HepG2 (cell line): ENCODE data around the gene ZFAND2B. TPM values are rescaled to one million over a fixed set of nuclear protein-coding genes. Genes with fewer than 3 reads are reported as not detected.
A peak's percentile ranks its signal among the peaks of the same experiment; 100 is the strongest.

Source experiments
- HOXD1 ChIP-seq: sonication (generic); formaldehyde crosslinking; IDR thresholded peaks from 2 replicates; pipeline ENCODE4 v1.5.0; 2020; ENCODE audit warnings: missing genetic modification reagents
- JDP2 ChIP-seq: sonication (generic); formaldehyde crosslinking; IDR thresholded peaks from 2 replicates; pipeline ENCODE4 v1.8.1; 2022; ENCODE audit warnings: missing genetic modification reagents, borderline replicate concordance
- NCOA1 ChIP-seq: sonication (generic); formaldehyde crosslinking; IDR thresholded peaks from 2 replicates; pipeline ENCODE4 v1.9.0; 2021; ENCODE audit warnings: missing genetic modification reagents
- POLR2A ChIP-seq, 2 experiments: IDR thresholded peaks; 2 replicates each; pipeline ENCODE4 v1.6.1; 2011; ENCODE audit warnings: low read depth in 2 of 2, low read length in 2 of 2, mild to moderate bottlenecking in 1 of 2, moderate library complexity in 1 of 2; ENCODE audit not compliant: insufficient read depth in 1 of 2
- POLR2G ChIP-seq: fragments of 200-400 bp; formaldehyde crosslinking; IDR thresholded peaks from 2 replicates; pipeline ENCODE4 v1.6.1; 2018; ENCODE audit warnings: mild to moderate bottlenecking, low read depth, low read length, moderate library complexity
- RBFOX2 ChIP-seq: fragments of 200-400 bp; formaldehyde crosslinking; IDR thresholded peaks from 2 replicates; pipeline ENCODE4 v1.6.1; 2017; ENCODE audit warnings: low read depth, mild to moderate bottlenecking, low read length
- SOX13 ChIP-seq, 3 experiments: fragments of 450-650 bp in 1 of 3; sonication (generic) in 1 of 3; formaldehyde crosslinking in 1 of 3; IDR thresholded peaks in 2 of 3; conservative IDR thresholded peaks in 1 of 3; 2 replicates each; pipeline versions ENCODE4 v1.5.0 to v1.6.1; 2016 to 2020; ENCODE audit warnings: antibody characterized with exemption in 1 of 3, mild to moderate bottlenecking in 1 of 3, missing compliant biosample characterization in 1 of 3, missing genetic modification reagents in 1 of 3, moderate library complexity in 1 of 3
- ZKSCAN5 ChIP-seq: sonication (generic); formaldehyde crosslinking; IDR thresholded peaks from 2 replicates; pipeline ENCODE4 v1.5.1; 2020; ENCODE audit warnings: mild to moderate bottlenecking, missing genetic modification reagents
- ZNF350 ChIP-seq: sonication (generic); formaldehyde crosslinking; IDR thresholded peaks from 2 replicates; pipeline ENCODE4 v1.4.0; 2020; ENCODE audit warnings: mild to moderate bottlenecking, low read depth, missing genetic modification reagents, borderline replicate concordance
- ZNF567 ChIP-seq: sonication (generic); formaldehyde crosslinking; IDR thresholded peaks from 2 replicates; pipeline ENCODE4 v1.8.1; 2023; ENCODE audit warnings: mild to moderate bottlenecking, missing genetic modification reagents, borderline replicate concordance
- ZNF780A ChIP-seq: sonication (generic); formaldehyde crosslinking; IDR thresholded peaks from 2 replicates; pipeline ENCODE4 v1.8.0; 2022; ENCODE audit warnings: mild to moderate bottlenecking, missing genetic modification reagents, moderate library complexity
- polyA plus RNA-seq, 8 experiments: library from polyadenylated mRNA; depleted of rRNA in 3 of 8; stranded (reverse) in 7 of 8; unstranded in 1 of 8; fragments of >200 nt; fragmentation: Illumina TruSeq in 4 of 8; extraction: Trizol in 4 of 8; gene quantifications; 2 replicates each; pipeline versions ENCODE4 v1.2.1 to v1.2.3, GENCODE V29; 2011 to 2016; ENCODE audit warnings: low read depth in 4 of 8, missing spikeins in 1 of 8, mixed read lengths in 1 of 8; ENCODE audit not compliant: insufficient read depth in 1 of 8
- total RNA-seq, 5 experiments: library from RNA; depleted of rRNA; stranded (reverse); fragments of >200 nt; fragmentation: Illumina TruSeq; extraction: Trizol; gene quantifications; 2 replicates each; pipeline ENCODE4 v1.2.3, GENCODE V29; 2016; ENCODE audit warnings: low read depth in 1 of 5
- TF ChIP-seq, protein P1 (sequence below), 2 experiments: fragments of 450-650 bp in 1 of 2; sonication (generic) in 1 of 2; formaldehyde crosslinking in 1 of 2; IDR thresholded peaks; 2 replicates each; pipeline versions ENCODE4 v1.6.1 to v1.8.0; 2016 to 2022; ENCODE audit warnings: antibody characterized with exemption in 1 of 2, mild to moderate bottlenecking in 1 of 2, missing genetic modification reagents in 1 of 2
- TF ChIP-seq, protein P2 (sequence below): IDR thresholded peaks from 2 replicates; pipeline ENCODE4 v1.6.1; 2012; ENCODE audit warnings: low read depth, low read length, improper control_type of control experiment
- TF ChIP-seq, protein P3 (sequence below): sonication (generic); formaldehyde crosslinking; conservative IDR thresholded peaks from 2 replicates; pipeline ENCODE4 v1.8.0; 2022; ENCODE audit warnings: mild to moderate bottlenecking, moderate library complexity, missing genetic modification reagents
- TF ChIP-seq, protein P4 (sequence below): sonication (generic); formaldehyde crosslinking; IDR thresholded peaks from 2 replicates; pipeline ENCODE4 v1.9.0; 2021; ENCODE audit warnings: missing genetic modification reagents, mild to moderate bottlenecking, borderline replicate concordance

ZFAND2B gene
- total and polyA plus RNA-seq, 2 of the 13 experiments (the other 11 are each of a cell fraction or from before 2014, with no cell fraction given) = 53.3 to 115 TPM

DNA sequence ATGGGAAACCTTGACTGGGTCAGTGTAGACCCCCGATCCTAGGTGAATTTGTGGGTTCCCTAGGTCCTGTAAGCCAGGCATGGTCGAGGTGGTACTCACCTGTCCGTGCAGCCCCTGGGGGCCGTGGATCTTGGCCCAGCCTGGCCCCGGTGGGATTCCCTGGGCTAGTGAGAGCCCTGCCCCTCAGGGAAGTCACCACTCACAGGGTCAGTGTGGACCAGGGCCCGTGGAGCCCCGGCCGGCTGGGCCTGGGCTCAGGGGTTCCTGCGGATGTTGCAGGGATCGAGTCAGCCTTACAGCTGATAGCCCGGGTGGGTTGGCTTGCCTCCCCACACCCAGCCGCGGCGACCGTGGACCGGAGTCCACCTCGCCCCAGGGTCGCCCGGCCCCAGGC is 22.3 kb downstream of the ZFAND2B start (continued):
- TF ChIP-seq, protein P1, sequence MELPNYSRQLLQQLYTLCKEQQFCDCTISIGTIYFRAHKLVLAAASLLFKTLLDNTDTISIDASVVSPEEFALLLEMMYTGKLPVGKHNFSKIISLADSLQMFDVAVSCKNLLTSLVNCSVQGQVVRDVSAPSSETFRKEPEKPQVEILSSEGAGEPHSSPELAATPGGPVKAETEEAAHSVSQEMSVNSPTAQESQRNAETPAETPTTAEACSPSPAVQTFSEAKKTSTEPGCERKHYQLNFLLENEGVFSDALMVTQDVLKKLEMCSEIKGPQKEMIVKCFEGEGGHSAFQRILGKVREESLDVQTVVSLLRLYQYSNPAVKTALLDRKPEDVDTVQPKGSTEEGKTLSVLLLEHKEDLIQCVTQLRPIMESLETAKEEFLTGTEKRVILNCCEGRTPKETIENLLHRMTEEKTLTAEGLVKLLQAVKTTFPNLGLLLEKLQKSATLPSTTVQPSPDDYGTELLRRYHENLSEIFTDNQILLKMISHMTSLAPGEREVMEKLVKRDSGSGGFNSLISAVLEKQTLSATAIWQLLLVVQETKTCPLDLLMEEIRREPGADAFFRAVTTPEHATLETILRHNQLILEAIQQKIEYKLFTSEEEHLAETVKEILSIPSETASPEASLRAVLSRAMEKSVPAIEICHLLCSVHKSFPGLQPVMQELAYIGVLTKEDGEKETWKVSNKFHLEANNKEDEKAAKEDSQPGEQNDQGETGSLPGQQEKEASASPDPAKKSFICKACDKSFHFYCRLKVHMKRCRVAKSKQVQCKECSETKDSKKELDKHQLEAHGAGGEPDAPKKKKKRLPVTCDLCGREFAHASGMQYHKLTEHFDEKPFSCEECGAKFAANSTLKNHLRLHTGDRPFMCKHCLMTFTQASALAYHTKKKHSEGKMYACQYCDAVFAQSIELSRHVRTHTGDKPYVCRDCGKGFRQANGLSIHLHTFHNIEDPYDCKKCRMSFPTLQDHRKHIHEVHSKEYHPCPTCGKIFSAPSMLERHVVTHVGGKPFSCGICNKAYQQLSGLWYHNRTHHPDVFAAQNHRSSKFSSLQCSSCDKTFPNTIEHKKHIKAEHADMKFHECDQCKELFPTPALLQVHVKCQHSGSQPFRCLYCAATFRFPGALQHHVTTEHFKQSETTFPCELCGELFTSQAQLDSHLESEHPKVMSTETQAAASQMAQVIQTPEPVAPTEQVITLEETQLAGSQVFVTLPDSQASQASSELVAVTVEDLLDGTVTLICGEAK (IDR thresholded peaks at IDR 0.05) = no peak
- TF ChIP-seq, protein P1 (CRISPR knock-in tag; IDR thresholded peaks at IDR 0.05) = no peak; the same call in 1 of the 2 replicates
- 0 out of 2 replicates have a peak, but pooled peaks have one; percentile 36 for TF ChIP-seq ZKSCAN5 (CRISPR knock-in tag)
- TF ChIP-seq ZNF350 = no peak
- TF ChIP-seq NCOA1 (CRISPR knock-in tag) = no peak
- TF ChIP-seq, protein P2, sequence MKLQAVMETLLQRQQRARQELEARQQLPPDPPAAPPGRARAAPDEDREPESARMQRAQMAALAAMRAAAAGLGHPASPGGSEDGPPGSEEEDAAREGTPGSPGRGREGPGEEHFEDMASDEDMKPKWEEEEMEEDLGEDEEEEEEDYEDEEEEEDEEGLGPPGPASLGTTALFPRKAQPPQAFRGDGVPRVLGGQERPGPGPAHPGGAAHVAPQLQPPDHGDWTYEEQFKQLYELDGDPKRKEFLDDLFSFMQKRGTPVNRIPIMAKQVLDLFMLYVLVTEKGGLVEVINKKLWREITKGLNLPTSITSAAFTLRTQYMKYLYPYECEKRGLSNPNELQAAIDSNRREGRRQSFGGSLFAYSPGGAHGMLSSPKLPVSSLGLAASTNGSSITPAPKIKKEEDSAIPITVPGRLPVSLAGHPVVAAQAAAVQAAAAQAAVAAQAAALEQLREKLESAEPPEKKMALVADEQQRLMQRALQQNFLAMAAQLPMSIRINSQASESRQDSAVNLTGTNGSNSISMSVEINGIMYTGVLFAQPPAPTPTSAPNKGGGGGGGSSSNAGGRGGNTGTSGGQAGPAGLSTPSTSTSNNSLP = no peak
- TF ChIP-seq, protein P3, sequence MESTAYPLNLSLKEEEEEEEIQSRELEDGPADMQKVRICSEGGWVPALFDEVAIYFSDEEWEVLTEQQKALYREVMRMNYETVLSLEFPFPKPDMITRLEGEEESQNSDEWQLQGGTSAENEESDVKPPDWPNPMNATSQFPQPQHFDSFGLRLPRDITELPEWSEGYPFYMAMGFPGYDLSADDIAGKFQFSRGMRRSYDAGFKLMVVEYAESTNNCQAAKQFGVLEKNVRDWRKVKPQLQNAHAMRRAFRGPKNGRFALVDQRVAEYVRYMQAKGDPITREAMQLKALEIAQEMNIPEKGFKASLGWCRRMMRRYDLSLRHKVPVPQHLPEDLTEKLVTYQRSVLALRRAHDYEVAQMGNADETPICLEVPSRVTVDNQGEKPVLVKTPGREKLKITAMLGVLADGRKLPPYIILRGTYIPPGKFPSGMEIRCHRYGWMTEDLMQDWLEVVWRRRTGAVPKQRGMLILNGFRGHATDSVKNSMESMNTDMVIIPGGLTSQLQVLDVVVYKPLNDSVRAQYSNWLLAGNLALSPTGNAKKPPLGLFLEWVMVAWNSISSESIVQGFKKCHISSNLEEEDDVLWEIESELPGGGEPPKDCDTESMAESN (CRISPR knock-in tag) = no peak
- TF ChIP-seq POLR2G = no peak
- TF ChIP-seq, protein P4, sequence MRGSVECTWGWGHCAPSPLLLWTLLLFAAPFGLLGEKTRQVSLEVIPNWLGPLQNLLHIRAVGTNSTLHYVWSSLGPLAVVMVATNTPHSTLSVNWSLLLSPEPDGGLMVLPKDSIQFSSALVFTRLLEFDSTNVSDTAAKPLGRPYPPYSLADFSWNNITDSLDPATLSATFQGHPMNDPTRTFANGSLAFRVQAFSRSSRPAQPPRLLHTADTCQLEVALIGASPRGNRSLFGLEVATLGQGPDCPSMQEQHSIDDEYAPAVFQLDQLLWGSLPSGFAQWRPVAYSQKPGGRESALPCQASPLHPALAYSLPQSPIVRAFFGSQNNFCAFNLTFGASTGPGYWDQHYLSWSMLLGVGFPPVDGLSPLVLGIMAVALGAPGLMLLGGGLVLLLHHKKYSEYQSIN (CRISPR knock-in tag) = no peak
- no peak for TF ChIP-seq ZNF567 (CRISPR knock-in tag)
- TF ChIP-seq ZNF780A (CRISPR knock-in tag) = no peak
- TF ChIP-seq RBFOX2 = no peak
- TF ChIP-seq POLR2A (IDR thresholded peaks at IDR 0.05; ENCODE audit: insufficient read depth in 1 of 2, low read depth in 2 of 2, low read length in 2 of 2) = peak in 1 of 2 experiments; percentile 61; a peak in 2 of 4 replicates
- TF ChIP-seq HOXD1 = no peak
- no peak for TF ChIP-seq JDP2 (CRISPR knock-in tag)
- no peak for TF ChIP-seq SOX13 (IDR thresholded peaks at IDR 0.05)
- TF ChIP-seq SOX13 (CRISPR knock-in tag; conservative IDR thresholded peaks at IDR 0.05 in 1 of 2, IDR thresholded peaks at IDR 0.05 in 1 of 2) = 0 out of 4 replicates have a peak, but pooled peaks of 1 of the 2 experiments have one; percentile 17
